Endodermal cell (in vitro differentiated cells): Measurements from ENCODE around the gene TIGD6. TPM values are rescaled to one million over a fixed set of nuclear protein-coding genes. Genes with fewer than 3 reads are reported as not detected.

Experiments
- DNase-seq: peaks from one replicate; pipeline ENCODE4 v3.0.0-alpha.2; 2017
- H3K27ac ChIP-seq: 2 replicates; pipeline ENCODE4 v1.5.1; 2013; ENCODE audit warnings: mild to moderate bottlenecking, low read depth, low read length, moderate library complexity
- H3K27me3 ChIP-seq: 2 replicates; pipeline ENCODE4 v1.6.1; 2013; ENCODE audit warnings: mild to moderate bottlenecking, low read length, moderate library complexity; ENCODE audit not compliant: insufficient read depth, control insufficient read depth, poor library complexity, severe bottlenecking
- H3K36me3 ChIP-seq: 2 replicates; pipeline ENCODE4 v1.7.0; 2013; ENCODE audit warnings: mild to moderate bottlenecking, low read length, moderate library complexity; ENCODE audit not compliant: control insufficient read depth, insufficient read depth
- H3K4me1 ChIP-seq: one replicate; pipeline ENCODE4 v1.7.0; 2013; ENCODE audit warnings: low read length; ENCODE audit not compliant: control insufficient read depth, insufficient read depth
- H3K4me3 ChIP-seq: 2 replicates; pipeline ENCODE4 v1.5.1; 2013; ENCODE audit warnings: mild to moderate bottlenecking, low read length, moderate library complexity
- H3K9ac ChIP-seq: 2 replicates; pipeline ENCODE4 v1.6.1; 2013; ENCODE audit warnings: mild to moderate bottlenecking, low read length, moderate library complexity; ENCODE audit not compliant: poor library complexity, severe bottlenecking; ENCODE audit errors: extremely low read depth
- H3K9me3 ChIP-seq: 2 replicates; pipeline ENCODE4 v1.6.1; 2013; ENCODE audit warnings: mild to moderate bottlenecking, low read length, moderate library complexity; ENCODE audit not compliant: control insufficient read depth
- H3K27ac Mint-ChIP-seq: 2 replicates; pipeline ENCODE4 v1.8.0; 2020; ENCODE audit warnings: mixed read lengths
- H3K27me3 Mint-ChIP-seq: 2 replicates; pipeline ENCODE4 v1.8.0; 2021; ENCODE audit warnings: mild to moderate bottlenecking, mixed read lengths; ENCODE audit not compliant: insufficient read depth
- H3K36me3 Mint-ChIP-seq: 2 replicates; pipeline ENCODE4 v1.8.0; 2020; ENCODE audit warnings: low read depth, mixed read lengths
- H3K4me1 Mint-ChIP-seq: 2 replicates; pipeline ENCODE4 v1.8.0; 2020; ENCODE audit warnings: mixed read lengths
- H3K4me3 Mint-ChIP-seq: 2 replicates; pipeline ENCODE4 v1.8.0; 2020; ENCODE audit warnings: mild to moderate bottlenecking, moderate library complexity, mixed read lengths
- H3K9me3 Mint-ChIP-seq: 2 replicates; pipeline ENCODE4 v1.8.0; 2020; ENCODE audit warnings: mild to moderate bottlenecking, mixed read lengths
- WGBS, 2 experiments: methylation state at CpG; one replicate each; pipeline versions ENCODE4 v1.1.5 to v1.1.7; 2013; ENCODE audit warnings: missing lambda C conversion rate in 2 of 2, mixed read lengths in 1 of 2; ENCODE audit not compliant: insufficient coverage in 1 of 2, insufficient read length in 1 of 2; 5-methylcytosine and 5-hydroxymethylcytosine counted together
- total RNA-seq, 2 donors: library from RNA; stranded (reverse); fragmentation: NEBNext Ultra II Directional in 1 of 2; extraction: Animal tissue kit (Norgen Biotek cat#: 25700) in 1 of 2; gene quantifications; 2 replicates in 1 of 2; 3 replicates in 1 of 2; pipeline ENCODE4 v1.2.1, GENCODE V29; 2021
- TF ChIP-seq, protein P1 (sequence below): fragments of 200-600 bp; sonication (generic); conservative IDR thresholded peaks from 2 replicates; pipeline ENCODE4 v1.5.0; 2021; ENCODE audit warnings: antibody characterized with exemption, mild to moderate bottlenecking

The TIGD6 gene
- total RNA-seq, 2 donors from 2014 or later = 3.4 to 3.8 TPM

DNA sequence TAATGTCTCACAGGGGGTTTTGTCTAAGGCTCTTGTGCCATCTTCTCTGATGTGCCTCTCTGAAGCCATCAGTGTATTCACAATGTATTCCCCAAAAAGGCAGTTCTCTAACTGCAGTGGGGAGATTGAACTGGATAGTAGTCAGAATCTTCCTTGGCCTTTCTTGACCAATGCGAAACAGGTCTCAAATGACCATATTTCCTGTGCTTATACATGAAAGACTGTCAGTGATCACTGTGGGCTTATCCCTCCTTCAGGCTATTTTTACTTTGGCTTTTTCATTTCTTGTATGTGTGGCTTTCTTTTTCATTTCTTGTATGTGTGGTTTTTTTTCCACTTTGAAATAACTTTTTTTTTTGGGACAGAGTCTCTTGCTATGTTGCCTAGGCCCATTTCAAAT, 19.8 kb upstream of the TIGD6 start:
- DNase-seq = no peak
- H3K4me1 ChIP-seq = no peaks in the 10 kb centered on the region
- no peaks in the 10 kb centered on the region for H3K27me3 Mint-ChIP-seq
- H3K9me3 ChIP-seq = peaks cover 12% of the 10 kb centered on the region
- H3K36me3 Mint-ChIP-seq = peaks cover 77% of the 10 kb centered on the region
- WGBS, 2 experiments = 89 to 96% methylated on average over 1 of the region's 1 CpG
- peaks cover 99% of the 10 kb centered on the region for H3K36me3 ChIP-seq
- no peak overlapping the region for H3K4me3 ChIP-seq
- TF ChIP-seq, protein P1, sequence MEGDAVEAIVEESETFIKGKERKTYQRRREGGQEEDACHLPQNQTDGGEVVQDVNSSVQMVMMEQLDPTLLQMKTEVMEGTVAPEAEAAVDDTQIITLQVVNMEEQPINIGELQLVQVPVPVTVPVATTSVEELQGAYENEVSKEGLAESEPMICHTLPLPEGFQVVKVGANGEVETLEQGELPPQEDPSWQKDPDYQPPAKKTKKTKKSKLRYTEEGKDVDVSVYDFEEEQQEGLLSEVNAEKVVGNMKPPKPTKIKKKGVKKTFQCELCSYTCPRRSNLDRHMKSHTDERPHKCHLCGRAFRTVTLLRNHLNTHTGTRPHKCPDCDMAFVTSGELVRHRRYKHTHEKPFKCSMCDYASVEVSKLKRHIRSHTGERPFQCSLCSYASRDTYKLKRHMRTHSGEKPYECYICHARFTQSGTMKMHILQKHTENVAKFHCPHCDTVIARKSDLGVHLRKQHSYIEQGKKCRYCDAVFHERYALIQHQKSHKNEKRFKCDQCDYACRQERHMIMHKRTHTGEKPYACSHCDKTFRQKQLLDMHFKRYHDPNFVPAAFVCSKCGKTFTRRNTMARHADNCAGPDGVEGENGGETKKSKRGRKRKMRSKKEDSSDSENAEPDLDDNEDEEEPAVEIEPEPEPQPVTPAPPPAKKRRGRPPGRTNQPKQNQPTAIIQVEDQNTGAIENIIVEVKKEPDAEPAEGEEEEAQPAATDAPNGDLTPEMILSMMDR = no peak
- H3K27me3 ChIP-seq = no peaks in the 10 kb centered on the region
- H3K4me1 Mint-ChIP-seq = peaks cover 16% of the 10 kb centered on the region
- H3K9me3 Mint-ChIP-seq = peaks cover 14% of the 10 kb centered on the region
- H3K27ac Mint-ChIP-seq = peak overlapping the region; percentile 36
- no peak overlapping the region for H3K4me3 Mint-ChIP-seq
- H3K27ac ChIP-seq = no peak overlapping the region
- H3K9ac ChIP-seq = no peak overlapping the region

DNA sequence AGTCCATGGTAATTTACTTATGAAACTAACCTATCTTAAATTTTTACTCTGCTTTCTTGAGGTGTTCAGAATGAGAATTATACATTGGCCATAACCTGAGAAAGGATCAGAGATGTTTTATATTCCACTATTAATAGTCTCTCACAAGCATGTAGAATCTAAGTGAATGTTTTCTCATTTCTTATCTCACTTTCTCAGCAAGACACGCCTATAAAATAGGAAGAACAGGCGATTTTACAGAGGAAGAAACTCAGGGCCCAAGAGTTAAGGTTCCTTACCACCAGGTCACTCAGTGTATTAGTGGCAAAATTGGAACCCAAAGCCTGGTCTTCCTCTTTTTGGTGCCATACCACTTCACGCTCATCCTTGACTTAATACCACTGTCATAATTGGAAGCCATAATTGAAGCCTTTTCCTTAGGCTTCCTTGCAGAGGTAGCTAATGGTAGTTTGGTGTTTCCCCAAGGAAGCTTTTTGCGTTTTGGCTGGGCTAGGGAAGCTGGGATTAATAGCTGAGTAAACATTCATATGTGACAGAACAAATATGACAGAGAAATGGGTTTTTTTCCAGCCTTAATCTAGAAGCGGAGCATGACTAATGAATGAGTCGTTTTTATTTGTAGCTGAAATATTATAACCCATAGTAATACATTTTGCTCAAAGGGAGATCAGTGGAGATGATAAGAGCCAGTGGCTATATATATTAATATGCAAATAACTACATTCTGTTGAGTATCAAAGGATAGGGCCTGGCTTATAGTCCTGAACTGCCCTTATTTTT, 17.0 kb upstream of the TIGD6 start:
- H3K9me3 ChIP-seq = peaks cover 26% of the 10 kb centered on the region
- Mint-ChIP-seq H3K27me3 (no peaks in the 10 kb centered on the region), H3K36me3 (peaks cover 83% of the 10 kb centered on the region), H3K27ac (no peak overlapping the region), H3K4me1 (peaks cover 14% of the 10 kb centered on the region), H3K9me3 (peaks cover 26% of the 10 kb centered on the region), H3K4me3 (no peak overlapping the region)
- H3K27me3 ChIP-seq = no peaks in the 10 kb centered on the region
- TF ChIP-seq, protein P1 = no peak
- no peak overlapping the region for H3K9ac ChIP-seq
- H3K4me3 ChIP-seq = no peak overlapping the region
- peaks cover 99% of the 10 kb centered on the region for H3K36me3 ChIP-seq
- no peak for DNase-seq
- WGBS, 2 experiments = 80 to 93% methylated on average over 1 to 6 of the region's 6 CpGs
- no peak overlapping the region for H3K27ac ChIP-seq
- H3K4me1 ChIP-seq = no peaks in the 10 kb centered on the region

GRCh38 chr5:150016537-150016936, 16.1 kb upstream of the TIGD6 start:
- no peaks in the 10 kb centered on the region for H3K4me1 ChIP-seq
- TF ChIP-seq, protein P1 = no peak
- DNase-seq = no peak
- Mint-ChIP-seq H3K27me3 (no peaks in the 10 kb centered on the region), H3K4me1 (peaks cover 5% of the 10 kb centered on the region), H3K9me3 (peaks cover 26% of the 10 kb centered on the region), H3K4me3 (no peak overlapping the region), H3K27ac (no peak overlapping the region), H3K36me3 (peaks cover 82% of the 10 kb centered on the region)
- H3K27me3 ChIP-seq = no peaks in the 10 kb centered on the region
- peaks cover 26% of the 10 kb centered on the region for H3K9me3 ChIP-seq
- no peak overlapping the region for H3K9ac ChIP-seq
- no peak overlapping the region for H3K27ac ChIP-seq
- peaks cover 98% of the 10 kb centered on the region for H3K36me3 ChIP-seq
- no peak overlapping the region for H3K4me3 ChIP-seq
